Fibroblast of lung (primary cell): ENCODE results near the gene AFAP1L1.

ENCODE experiments used
- EZH2 ChIP-seq: IDR thresholded peaks from 2 replicates; pipeline ENCODE4 v1.5.1; 2012; ENCODE audit warnings: low read length, control low read depth, mild to moderate bottlenecking; ENCODE audit errors: missing control alignments
- TF ChIP-seq, protein P1 (sequence below), 2 donors: IDR thresholded peaks in 1 of 2; conservative IDR thresholded peaks in 1 of 2; 1 replicate in 1 of 2; 2 replicates in 1 of 2; pipeline ENCODE4 v1.5.1; 2011 to 2012; ENCODE audit warnings: low read length in 2 of 2, control low read depth in 1 of 2, inconsistent platforms in 1 of 2, low read depth in 1 of 2, mild to moderate bottlenecking in 1 of 2

DNA sequence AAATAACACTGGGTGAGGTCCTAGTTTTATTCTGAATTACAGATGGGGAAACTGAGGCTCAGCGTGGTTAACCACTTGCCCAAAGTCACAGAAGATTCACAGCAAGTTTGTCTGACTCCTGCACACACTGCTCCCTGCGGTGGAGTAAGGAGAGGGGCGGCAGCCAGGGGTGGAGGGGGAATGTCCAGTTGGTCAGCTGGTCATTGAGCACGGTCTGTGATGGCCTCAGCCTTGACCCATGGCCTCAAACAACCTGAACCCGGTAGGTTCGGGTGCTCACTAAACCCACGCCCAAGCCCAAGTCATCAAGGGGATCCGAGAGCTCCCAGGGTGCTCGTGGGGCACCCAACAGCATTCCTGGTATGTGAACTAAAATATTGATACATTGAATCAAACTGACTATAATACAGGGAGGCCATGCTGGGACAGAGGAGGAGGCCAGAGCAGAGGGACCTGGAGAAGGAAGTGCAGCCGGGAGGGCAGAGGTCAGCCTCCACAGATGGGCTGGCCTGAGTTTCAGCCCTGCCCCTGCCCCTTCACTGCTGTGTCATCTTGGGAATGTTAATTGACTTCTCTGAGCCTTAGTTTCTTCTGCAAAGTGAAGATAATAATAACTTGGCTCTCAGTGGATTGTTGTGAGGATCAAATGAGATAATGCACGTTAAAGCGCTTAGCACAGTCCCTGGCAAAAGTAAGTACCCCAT, 111.0 kb downstream of the AFAP1L1 start:
- TF ChIP-seq, protein P1, sequence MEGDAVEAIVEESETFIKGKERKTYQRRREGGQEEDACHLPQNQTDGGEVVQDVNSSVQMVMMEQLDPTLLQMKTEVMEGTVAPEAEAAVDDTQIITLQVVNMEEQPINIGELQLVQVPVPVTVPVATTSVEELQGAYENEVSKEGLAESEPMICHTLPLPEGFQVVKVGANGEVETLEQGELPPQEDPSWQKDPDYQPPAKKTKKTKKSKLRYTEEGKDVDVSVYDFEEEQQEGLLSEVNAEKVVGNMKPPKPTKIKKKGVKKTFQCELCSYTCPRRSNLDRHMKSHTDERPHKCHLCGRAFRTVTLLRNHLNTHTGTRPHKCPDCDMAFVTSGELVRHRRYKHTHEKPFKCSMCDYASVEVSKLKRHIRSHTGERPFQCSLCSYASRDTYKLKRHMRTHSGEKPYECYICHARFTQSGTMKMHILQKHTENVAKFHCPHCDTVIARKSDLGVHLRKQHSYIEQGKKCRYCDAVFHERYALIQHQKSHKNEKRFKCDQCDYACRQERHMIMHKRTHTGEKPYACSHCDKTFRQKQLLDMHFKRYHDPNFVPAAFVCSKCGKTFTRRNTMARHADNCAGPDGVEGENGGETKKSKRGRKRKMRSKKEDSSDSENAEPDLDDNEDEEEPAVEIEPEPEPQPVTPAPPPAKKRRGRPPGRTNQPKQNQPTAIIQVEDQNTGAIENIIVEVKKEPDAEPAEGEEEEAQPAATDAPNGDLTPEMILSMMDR (conservative IDR thresholded peaks at IDR 0.05 in 1 of 2, IDR thresholded peaks at IDR 0.05 in 1 of 2; ENCODE audit: low read depth in 1 of 2, low read length in 2 of 2), result no peak
- no peak for TF ChIP-seq EZH2
